GM18870 (cell line): ENCODE results near the gene MIGA1.
"Not testable (repeated sequence)": the region's sequence is repeated elsewhere in the genome, so short reads cannot be mapped to it uniquely, and the experiment has no call there.

ENCODE experiments used
- ATAC-seq: cut with Tn5 transposase; IDR thresholded peaks from one replicate; pipeline ENCODE4 v1.9.1; 2021; ENCODE audit warnings: moderate library complexity; ENCODE audit not compliant: unreplicated experiment

Gene MIGA1

GRCh38 chr1:77906624-77907023 is 127.2 kb downstream of the MIGA1 start:
- ATAC-seq = no peak

GRCh38 chr1:77910116-77910515 is 130.7 kb downstream of the MIGA1 start:
- ATAC-seq = no peak

GRCh38 chr1:77918918-77919317 is 139.5 kb downstream of the MIGA1 start:
- ATAC-seq = not testable (repeated sequence)

GRCh38 chr1:77925518-77925917 is 146.1 kb downstream of the MIGA1 start:
- ATAC-seq = no peak

GRCh38 chr1:77925956-77926355 is 146.5 kb downstream of the MIGA1 start:
- no peak for ATAC-seq

- no peak for ATAC-seq
Observed at GRCh38 chr1:77926561-77927357, 147.3 kb downstream of the MIGA1 start.

- ATAC-seq = no peak
Observed at GRCh38 chr1:77927414-77927813, 148.0 kb downstream of the MIGA1 start.
